GM18511 (cell line): Measurements from ENCODE around the gene ALDH3B2.
"Not testable (repeated sequence)": the region's sequence is repeated elsewhere in the genome, so short reads cannot be mapped to it uniquely, and the experiment has no call there.

ENCODE experiments used
- ATAC-seq: cut with Tn5 transposase; IDR thresholded peaks from one replicate; pipeline ENCODE4 v1.9.1; 2021; ENCODE audit warnings: mild to moderate bottlenecking, moderate library complexity; ENCODE audit not compliant: unreplicated experiment

ALDH3B2 gene

DNA sequence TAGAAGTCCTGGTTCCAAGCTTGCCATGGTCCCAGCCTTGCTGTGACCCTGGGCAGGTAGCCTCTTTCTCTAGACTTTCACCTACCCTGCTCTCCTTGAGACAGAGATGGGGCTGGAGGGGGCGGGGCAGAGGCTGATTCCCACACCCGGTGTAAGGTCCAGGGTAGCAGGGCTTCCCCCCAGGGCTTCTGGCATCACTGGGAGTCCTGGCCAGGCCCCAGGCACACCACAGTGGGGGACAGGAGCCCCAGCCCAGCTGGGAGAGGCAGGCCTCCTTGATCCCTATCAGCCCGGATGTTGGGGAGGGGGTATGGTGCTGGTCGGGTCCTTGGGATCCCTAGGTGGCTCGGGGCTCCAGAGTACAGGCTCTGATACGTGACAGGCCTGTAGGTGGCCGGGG, 43.0 kb downstream of the ALDH3B2 start:
- no peak for ATAC-seq

DNA sequence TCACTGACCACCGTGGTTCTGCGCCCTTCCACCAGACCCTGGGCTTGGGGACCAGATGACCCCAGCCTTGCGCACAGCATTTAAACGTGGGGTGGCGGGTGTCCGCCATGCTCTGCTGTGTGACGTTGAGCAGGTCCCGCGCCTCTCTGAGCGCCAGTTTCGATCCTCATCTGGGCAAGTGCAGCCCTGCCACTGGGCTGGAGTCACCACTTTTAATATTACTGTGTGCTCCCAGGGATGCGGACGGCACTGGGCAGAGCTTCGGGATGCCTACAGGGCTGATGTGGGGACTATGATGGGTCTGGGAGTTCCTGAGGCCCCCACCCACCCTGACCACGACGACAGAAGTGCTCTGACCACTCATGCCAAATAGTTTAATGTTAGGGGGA, 43.5 kb downstream of the ALDH3B2 start:
- ATAC-seq = no peak

- peak; percentile 78 for ATAC-seq
Observed at GRCh38 chr11:67630228-67630942, 44.0 kb downstream of the ALDH3B2 start.

GRCh38 chr11:67629386-67630227, 44.8 kb downstream of the ALDH3B2 start, which contains the start of gene NUDT8:
TSS of gene NUDT8 (minus strand) at chr11:67629937. CDS start at chr11:67629911, 26 bp downstream.
- ATAC-seq = peak; percentile 50

DNA sequence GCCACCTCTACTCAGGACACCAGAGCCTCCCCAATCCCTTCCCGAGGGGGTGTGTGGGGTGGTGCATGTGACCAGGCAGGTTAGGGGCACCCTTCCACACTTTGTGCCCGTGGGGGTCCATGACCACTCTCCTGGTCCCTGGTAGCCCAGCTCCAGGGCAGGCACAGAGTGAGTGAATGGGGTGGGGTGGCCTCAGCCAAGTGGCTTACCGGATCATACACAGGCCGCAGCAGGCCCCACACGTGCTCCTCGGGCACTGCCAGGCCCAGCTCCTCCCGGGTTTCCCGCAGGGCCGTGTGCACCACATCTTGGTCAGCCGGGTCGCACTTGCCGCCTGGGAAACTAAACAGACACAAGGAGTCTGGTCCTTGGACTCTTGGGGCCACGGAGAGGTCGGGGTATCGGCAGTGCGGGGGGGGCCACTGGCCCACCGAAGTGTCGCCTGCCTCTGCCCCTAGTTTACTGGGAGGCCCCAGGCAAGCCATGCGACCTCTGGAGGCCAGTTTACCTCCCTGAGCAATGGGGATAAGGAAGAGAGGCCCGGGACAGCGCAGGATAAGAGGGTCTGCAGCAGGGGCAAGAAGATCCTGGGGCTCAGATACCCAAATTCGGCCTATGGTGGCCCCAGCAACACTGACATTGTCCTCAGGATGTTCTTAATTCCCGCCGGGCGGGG, 45.6 kb downstream of the ALDH3B2 start:
- ATAC-seq = no peak

- no peak for ATAC-seq
Observed at GRCh38 chr11:67627812-67628624, 46.4 kb downstream of the ALDH3B2 start.

GRCh38 chr11:67627441-67627811, 47.0 kb downstream of the ALDH3B2 start:
- no peak for ATAC-seq

- ATAC-seq = no peak
Observed at GRCh38 chr11:67626970-67627369, 47.5 kb downstream of the ALDH3B2 start.

DNA sequence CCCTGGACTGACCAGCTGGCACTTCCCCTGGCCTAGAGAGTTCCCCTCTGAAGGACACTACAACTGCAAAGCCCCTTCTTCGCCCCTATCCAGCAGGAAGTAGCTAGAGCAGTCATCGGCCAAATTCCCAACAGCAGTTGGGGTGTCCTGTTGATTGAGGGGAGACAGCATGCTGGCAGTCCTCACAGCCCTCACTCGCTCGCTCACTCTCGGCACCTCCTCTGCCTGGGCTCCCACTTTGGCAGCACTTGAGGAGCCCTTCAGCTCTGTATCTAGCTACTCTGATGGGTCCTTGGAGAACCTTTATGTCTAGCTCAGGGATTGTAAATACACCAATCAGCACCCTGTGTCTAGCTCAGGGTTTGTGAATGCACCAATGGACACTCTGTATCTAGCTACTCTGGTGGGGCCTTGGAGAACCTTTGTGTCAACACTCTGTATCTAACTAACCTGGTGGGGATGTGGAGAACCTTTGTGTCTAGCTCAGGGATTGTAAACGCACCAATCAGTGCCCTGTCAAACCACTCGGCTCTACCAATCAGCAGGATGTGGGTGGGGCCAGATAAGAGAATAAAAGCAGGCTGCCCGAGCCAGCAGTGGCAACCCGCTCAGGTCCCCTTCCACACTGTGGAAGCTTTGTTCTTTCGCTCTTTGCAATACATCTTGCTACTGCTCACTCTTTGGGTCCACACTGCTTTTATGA, 48.1 kb downstream of the ALDH3B2 start:
- ATAC-seq = not testable (repeated sequence)

DNA sequence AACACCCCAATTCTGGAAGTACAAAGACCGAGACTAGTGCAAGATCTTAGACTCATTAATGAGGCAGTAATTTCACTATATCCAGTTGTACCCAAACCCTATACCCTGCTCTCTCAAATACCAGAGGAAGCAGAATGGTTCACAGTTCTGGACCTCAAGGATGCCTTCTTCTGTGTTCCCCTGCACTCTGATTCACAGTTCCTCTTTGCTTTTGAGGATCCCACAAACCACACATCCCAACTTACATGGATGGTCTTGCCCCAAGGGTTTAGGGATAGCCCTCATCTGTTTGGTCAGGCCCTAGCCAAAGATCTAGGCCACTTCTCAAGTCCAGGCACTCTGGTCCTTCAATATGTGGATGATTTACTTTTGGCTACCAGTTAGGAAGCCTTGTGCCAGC, 50.6 kb downstream of the ALDH3B2 start:
- not testable (repeated sequence) for ATAC-seq

- ATAC-seq = not testable (repeated sequence)
Observed at GRCh38 chr11:67622905-67623304, 51.5 kb downstream of the ALDH3B2 start.

GRCh38 chr11:67621928-67622327, 52.5 kb downstream of the ALDH3B2 start:
- not testable (repeated sequence) for ATAC-seq

DNA sequence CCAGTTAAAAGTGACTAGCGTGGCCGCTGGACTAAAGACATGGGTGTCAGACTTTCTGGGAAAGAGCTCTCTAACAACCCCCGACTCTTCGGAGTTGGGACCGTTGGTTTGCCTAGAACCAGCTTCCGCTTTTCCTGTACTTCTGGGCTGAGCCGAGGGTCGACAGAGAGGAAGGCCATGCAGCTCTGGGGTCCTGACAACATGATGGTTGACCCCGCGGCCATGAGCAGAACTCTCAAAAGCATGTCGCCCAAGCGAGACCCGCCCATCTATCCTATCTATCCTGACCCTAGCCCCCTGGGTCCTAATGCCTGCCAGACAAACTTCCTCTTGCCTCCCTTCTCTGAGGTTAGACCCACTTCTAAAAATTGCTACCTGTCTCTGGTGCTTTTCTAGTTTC, 53.8 kb downstream of the ALDH3B2 start:
- not testable (repeated sequence) for ATAC-seq

DNA sequence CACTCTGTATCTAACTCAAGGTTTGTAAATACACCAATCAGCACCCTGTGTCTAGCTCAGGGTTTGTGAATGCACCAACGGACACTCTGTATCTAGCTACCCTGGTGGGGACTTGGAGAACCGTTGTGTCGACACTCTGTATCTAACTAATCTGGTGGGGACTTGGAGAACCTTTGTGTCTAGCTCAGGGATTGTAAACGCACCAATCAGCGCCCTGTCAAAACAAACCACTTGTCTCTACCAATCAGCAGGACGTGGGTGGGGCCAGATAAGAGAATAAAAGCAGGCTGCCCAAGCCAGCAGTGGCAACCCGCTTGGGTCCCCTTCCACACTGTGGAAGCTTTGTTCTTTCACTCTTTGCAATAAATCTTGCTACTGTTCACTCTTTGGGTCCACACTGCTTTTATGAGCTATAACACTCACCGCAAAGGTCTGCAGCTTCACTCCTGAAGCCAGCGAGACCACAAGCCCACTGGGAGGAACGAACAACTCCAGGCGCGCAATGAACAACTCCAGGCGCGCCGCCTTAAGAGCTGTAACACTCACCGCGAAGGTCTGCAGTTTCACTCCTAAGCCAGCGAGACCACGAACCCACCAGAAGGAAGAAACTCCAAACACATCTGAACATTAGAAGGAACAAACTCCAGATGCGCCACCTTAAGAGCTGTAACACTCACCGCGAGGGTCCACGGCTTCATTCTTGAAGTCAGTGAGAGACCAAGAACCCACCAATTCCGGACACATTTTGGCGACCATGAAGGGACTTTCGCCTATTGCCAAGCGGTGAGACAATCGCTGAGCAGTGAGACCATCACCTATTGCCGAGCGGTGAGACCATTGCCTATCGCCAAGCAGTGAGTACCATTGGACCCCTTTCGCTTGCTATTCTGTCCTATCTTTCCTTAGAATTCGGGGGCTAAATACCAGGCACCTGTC, 54.5 kb downstream of the ALDH3B2 start:
- not testable (repeated sequence) for ATAC-seq

GRCh38 chr11:67618901-67619659, 55.3 kb downstream of the ALDH3B2 start:
- ATAC-seq = not testable (repeated sequence)

DNA sequence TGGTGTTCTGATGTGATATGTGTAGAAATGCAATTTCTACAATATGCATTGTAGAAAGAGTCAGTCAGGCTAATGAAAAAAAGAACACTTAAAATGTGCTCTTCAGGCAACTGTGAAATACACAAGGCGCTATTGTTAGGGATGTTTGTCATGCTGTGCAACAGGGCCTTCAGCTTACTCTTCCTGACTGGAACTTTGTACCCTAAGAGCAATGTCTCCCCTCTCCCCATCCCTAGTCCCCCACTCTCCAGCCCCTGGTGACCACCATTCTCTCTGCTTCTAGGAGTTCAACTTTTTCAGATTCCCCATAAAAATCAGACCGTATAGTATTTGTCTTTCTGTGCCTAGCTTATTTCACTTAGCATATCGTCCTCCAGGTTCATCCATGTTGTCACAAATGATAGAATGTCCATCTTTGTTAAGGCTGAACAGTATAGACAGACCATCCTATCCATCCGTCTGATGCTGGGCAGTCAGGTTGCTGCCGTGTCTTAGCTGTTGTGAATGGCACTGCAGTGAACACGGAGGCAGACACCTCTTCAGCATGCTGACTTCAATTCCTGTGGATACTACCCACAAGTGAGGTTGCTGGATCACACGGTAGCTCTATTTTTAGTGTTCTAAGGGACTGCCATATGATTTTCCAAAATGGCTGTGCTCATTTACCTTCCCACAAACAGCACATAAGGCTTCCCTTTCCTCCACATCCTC, 57.0 kb downstream of the ALDH3B2 start:
- ATAC-seq = no peak

DNA sequence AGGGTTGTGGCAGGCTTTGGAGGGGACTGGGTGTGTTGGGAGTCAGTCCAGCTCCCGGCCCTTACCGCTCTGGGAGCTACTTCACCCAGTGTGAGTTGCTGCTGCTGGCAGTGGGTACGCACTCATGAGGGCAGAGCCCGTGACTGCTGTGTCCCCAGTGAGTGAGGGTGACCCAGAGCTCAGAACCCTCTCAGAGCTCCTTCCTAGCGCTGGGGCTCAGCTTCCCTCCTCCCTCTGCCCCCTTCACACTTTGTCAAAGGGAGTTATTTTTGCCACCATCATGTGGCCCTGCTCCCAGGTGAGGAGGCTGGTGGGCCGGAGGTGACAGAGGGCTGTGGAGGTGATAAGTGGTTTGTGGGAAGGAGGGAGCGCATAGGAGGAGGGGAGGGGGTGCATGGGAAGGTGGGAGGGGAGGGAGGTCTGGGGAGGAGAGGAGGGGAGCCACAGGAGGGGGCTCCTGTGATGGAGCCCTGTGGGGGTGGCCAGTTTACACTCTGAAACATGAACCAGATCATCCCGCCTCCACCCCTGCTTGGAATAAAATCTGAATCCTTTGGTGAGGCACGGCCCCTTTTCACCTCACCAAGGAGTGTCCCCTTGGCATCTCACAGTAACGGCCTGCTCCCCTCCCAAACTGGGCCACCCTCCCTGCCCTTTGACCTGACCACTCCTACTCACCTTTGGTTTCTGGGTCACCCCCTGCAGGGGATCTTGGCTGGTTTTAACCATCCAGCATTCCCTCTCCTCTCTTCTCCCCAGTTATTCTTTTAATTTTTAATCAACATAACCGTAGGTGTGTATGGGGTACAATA, 57.8 kb downstream of the ALDH3B2 start:
- no peak for ATAC-seq
